Measurements from ENCODE around the gene ARHGEF28.

The ARHGEF28 gene

GRCh38 chr5:73722231-73722630 lies 96.2 kb downstream of the ARHGEF28 start:
- Histone ChIP-seq H3K27ac (no peak overlapping the region), H3K4me3 (no peak overlapping the region)
- DNase-seq (ENCODE audit: low spot score) = no peak
- no peak for TF ChIP-seq CTCF (IDR thresholded peaks at IDR 0.05)

- no peak overlapping the region for H3K4me3 ChIP-seq
- TF ChIP-seq CTCF (IDR thresholded peaks at IDR 0.05) = no peak
- no peak overlapping the region for H3K27ac ChIP-seq
- DNase-seq (ENCODE audit: low spot score) = no peak
Observed at GRCh38 chr5:73726071-73726470, 100.1 kb downstream of the ARHGEF28 start.

DNA sequence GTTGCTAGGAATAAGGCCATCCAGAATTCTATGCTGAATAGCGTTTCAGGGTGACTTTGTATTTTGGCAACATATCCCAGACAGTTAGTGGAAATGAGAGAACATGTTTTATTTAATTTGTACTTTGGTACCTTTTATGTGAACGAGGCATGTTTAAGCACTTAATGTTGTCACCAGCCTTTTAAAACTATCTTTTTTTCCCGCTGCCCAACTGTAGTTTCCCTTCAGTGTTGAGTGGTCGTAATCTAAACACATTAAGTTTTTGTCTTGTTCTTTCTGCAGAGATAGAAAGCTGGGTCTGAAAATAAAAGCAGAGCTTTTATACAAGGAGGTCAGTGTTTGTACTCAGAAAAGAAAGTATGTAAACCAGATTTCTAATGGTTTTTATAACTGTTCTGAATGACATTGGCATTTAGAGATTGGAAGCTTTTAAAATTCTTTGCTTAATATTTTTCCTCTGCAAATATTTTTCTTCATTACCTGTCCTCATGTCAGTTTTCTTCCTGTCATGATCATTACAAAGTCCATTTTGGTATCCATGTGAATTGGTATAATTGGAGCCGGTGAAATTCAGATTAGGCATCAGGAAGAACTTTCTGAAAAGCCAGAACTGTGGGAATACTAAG lies 100.7 kb downstream of the ARHGEF28 start:
- Histone ChIP-seq H3K4me3 (peak overlapping the region; percentile 3), H3K27ac (peak overlapping the region in 1 of 2 donors; percentile 12)
- DNase-seq (ENCODE audit: low spot score) = no peak
- no peak for TF ChIP-seq CTCF (IDR thresholded peaks at IDR 0.05)

- TF ChIP-seq CTCF (IDR thresholded peaks at IDR 0.05) = no peak
- Histone ChIP-seq H3K27ac (peak overlapping the region in 1 of 2 donors; percentile 63), H3K4me3 (peak overlapping the region; percentile 3)
- DNase-seq (ENCODE audit: low spot score) = no peak
Observed at GRCh38 chr5:73727470-73727869, 101.5 kb downstream of the ARHGEF28 start.

DNA sequence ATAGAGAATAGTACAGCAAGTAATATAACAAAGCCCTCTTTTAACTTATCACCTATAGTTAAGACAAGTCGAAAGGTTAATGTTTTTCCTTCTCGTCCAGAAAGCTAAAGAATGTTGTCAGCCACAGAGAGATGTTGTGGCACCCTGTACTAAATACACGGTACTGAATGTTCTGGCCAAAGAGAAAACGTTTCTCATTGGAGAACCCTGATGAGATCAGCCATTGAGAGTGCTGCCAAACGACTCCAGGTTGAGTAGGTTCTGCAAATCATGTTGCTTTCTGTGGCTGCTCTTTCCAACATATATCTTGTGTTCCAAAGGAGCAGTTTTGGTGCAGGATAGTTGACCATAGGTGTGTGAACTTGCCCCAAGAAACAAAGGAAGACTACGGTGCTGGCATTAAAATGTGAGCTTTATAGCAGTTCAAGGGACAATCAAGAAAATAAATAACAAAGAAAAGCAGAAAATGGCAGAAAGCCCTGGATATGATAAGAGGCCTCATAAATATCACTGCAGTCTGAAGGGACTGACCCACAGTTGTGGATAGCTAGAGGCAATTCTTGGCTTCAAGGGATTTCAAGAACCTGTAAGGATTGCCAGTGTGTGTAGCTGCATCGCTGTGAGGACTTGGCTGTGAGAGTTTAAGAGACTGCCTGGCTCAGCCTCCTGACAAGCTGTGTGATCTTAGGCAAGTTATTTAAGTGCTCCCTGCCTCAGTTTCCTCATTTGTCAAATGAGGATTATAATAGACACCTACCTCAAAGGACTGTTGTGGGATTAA lies 102.7 kb downstream of the ARHGEF28 start:
- Histone ChIP-seq H3K27ac (peak overlapping the region in 1 of 2 donors; percentile 63), H3K4me3 (no peak overlapping the region)
- no peak for TF ChIP-seq CTCF (IDR thresholded peaks at IDR 0.05)
- DNase-seq (ENCODE audit: low spot score) = no peak

- DNase-seq (ENCODE audit: low spot score) = no peak
- Histone ChIP-seq H3K4me3 (no peak overlapping the region), H3K27ac (peak overlapping the region in 1 of 2 donors; percentile 63)
- TF ChIP-seq CTCF (IDR thresholded peaks at IDR 0.05) = no peak
Observed at GRCh38 chr5:73729329-73729728, 103.3 kb downstream of the ARHGEF28 start.

DNA sequence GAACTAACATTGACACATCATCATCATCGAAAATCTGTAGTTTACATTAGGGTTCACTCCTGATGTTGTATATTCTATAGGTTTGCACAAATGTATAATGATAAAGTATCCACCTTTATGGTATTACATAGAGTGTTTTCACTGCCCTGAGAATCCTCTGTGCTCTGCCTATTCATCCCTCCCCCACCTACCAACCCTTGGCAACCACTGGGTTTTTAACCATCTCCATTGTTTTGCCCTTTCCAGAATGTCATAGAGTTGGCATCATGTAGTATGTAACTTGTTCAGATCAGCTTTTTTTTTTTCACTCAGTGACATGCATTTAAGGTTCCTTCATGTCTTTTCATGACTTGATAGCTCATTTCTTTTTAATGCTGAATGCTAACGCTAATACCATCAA lies 106.0 kb downstream of the ARHGEF28 start:
- Histone ChIP-seq H3K4me3 (no peak overlapping the region), H3K27ac (no peak overlapping the region)
- no peak for DNase-seq (ENCODE audit: low spot score)
- no peak for TF ChIP-seq CTCF (IDR thresholded peaks at IDR 0.05)

All from coronary artery (tissue), 2 donors.